H54 (cell line): ENCODE measurements around the gene PSME2.

ENCODE experiments used
- DNase-seq: peaks from one replicate; pipeline ENCODE4 v3.0.0; 2011; ENCODE audit warnings: low spot score, mixed read lengths; ENCODE audit not compliant: insufficient read length
- FAIRE-seq: peaks from 3 replicates; lab custom pipeline; 2011; peaks lifted over from hg19 to GRCh38; lab: Jason Lieb, UNC
- POLR2A ChIP-seq: IDR thresholded peaks from 2 replicates; pipeline ENCODE4 v1.6.1; 2011; ENCODE audit warnings: low read depth, mild to moderate bottlenecking, low read length

Gene PSME2

GRCh38 chr14:24172261-24172860 is 26.0 kb upstream of the PSME2 start:
- DNase-seq (no peak), FAIRE-seq (no peak)
- no peak for TF ChIP-seq POLR2A

- FAIRE-seq (no peak), DNase-seq (no peak)
- TF ChIP-seq POLR2A, result no peak
Measured at GRCh38 chr14:24171422-24172260, 25.2 kb upstream of the PSME2 start, which contains the start of gene REC8. REC8 (plus strand) TSS chr14:24172080; CDS start chr14:24172553, 473 bp downstream.

DNA sequence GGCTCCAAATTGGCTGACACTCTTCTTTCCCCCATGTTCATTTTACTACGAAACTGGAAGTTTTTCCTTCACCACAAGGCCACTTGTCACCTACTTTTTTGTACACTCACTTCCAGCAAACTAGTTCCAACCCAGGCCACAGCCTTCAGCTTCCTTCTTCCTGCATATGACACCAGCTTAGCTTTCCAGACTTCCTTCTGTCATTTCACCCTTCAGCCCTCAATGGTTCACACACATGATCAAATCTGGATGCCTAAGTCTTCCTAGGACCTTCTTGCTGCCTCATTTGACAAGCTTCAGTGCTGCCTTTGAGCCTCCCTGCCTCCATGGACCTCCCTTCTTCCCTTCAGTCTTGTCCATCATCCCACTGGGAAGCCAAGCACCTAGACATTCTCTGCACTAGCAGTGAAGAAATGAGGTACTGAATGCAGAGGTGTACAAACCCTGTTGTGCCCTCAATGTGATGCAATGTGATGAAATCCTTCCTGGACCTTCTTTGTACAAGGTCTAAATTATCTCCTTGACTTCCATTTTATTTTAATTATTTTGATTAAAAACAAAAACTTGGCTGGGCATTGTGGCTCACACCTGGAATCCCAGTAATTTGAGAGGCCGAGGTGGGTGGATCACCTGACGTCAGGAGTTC is 21.2 kb upstream of the PSME2 start:
- DNase-seq (no peak), FAIRE-seq (no peak)

GRCh38 chr14:24165785-24166184 is 19.4 kb upstream of the PSME2 start:
- no peak for TF ChIP-seq POLR2A
- no peak for DNase-seq
- no peak for FAIRE-seq

More for the DNA sequence above, 21.2 kb upstream of the PSME2 start:
- TF ChIP-seq POLR2A, result no peak

GRCh38 chr14:24164518-24164991 is 18.1 kb upstream of the PSME2 start:
- DNase-seq (no peak), FAIRE-seq (no peak)
- no peak for TF ChIP-seq POLR2A

DNA sequence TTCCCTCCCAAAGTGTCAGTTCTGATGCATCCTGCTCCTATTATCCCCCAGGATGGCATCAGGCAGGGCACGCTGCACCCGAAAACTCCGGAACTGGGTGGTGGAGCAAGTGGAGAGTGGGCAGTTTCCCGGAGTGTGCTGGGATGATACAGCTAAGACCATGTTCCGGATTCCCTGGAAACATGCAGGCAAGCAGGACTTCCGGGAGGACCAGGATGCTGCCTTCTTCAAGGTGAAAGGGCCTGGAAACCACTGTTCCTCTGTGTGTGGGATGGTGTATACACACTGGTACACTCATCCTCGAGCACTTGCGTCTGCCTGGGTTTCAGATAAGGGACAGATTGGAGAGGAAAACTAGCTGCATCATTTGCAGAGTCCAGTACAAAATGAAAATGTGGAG is 15.7 kb upstream of the PSME2 start:
- FAIRE-seq (no peak), DNase-seq (no peak)
- no peak for TF ChIP-seq POLR2A

DNA sequence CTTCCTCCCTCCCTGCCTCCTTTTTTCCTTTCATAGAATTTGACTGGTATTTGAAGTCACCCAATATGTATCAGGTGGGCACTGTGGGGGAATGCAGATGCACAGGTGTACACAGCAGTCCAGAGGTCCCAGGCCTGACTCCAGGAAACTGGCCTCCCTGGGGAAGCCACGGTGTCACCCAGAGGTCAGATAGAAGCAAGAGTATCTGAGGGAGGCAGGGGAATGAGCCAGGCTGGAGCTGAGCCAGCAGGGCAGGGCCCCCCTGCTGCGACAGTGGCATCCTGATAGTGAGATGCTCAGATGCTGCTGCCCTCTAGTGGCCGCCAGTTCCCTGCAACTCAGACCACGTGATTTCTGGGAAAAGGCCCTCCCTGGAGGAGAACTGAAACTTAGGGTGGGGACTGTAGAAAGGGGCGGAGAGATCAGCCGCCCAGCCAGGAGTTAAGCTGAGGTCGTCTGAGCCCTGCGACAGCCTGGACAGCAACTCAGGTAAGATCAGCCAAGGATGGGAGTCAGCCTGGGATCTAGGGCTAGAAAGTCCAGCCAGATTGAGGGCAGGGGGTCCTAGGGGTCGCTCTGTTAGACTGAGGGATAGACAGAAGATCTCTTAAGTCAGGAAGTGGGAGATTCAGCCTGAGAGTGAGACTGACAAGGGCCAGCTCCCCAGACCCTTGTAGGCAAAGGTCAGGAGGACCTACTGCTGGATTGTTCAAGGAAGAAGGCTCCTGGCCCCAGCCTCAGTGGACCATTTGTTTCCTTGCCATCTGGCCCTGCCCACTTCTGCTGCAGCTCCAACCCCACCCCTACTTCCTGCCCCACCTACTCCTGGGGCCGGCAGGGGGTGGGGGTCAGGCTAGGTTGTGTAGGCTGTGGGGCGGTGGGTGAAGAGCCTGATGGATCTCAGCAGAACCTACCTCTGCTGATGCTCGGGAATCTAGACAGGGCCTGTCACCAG is 14.7 kb upstream of the PSME2 start, which contains the start of gene IRF9:
Gene IRF9, plus strand, starts transcription at position 416 of the 955 bp plus-strand sequence. CDS start 880 bp downstream, outside the sequence.
- FAIRE-seq, result peak; percentile 78
- TF ChIP-seq POLR2A, result peak; percentile 48; the same call in 1 of the 2 replicates
- peak; percentile 84 for DNase-seq

- no peak for DNase-seq
- TF ChIP-seq POLR2A, result no peak
- FAIRE-seq, result no peak
Measured at GRCh38 chr14:24160499-24160849, 14.1 kb upstream of the PSME2 start.

DNA sequence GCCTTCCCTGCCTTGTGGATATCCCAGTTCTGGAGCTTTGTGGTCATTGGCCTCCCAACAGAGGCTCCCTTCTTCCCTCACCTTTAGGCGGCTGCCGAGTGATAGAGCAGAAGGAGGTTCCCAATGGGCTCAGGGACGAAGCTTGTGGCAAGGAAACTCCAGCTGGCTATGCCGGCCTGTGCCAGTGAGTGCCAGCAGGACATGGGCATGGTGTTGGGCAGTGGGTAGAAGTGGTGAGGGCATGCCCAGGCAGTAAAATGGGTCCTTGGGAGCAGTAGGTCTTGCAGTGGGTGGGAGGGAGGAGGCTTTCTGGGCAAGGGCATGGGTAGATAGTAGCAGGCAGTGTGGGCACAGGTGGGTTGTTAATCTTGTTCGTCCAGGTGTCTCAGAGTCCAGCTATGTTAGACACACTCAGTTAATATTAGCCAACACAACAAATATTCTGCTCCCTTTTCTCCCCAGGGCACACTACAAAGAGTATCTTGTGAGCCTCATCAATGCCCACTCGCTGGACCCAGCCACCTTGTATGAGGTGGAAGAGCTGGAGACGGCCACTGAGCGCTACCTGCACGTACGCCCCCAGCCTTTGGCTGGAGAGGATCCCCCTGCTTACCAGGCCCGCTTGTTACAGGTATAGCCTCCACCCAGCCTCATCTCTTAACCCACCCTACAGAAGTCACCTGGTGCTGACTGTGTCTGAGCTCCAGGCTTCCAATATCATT is 13.5 kb upstream of the PSME2 start:
- TF ChIP-seq POLR2A, result no peak
- no peak for FAIRE-seq
- no peak for DNase-seq

DNA sequence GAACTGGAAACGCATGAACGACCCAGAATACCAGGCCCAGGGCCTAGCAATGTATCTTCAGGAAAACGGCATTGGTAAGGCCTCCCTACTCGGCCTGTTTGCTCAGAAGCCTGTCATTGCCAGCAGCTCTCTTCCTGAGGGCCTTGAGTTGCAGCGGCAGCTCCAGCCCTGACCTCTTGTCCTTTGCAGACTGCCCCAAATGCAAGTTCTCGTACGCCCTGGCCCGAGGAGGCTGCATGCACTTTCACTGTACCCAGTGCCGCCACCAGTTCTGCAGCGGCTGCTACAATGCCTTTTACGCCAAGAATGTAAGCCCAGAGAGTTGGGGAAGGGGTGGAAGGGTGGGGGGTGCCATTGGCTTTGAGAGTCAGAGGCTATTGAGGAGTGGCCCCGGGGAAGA is 10.9 kb upstream of the PSME2 start:
- DNase-seq (no peak), FAIRE-seq (no peak)
- TF ChIP-seq POLR2A, result no peak

- TF ChIP-seq POLR2A, result no peak
- DNase-seq, result no peak
- FAIRE-seq, result no peak
Measured at GRCh38 chr14:24156840-24157239, 10.4 kb upstream of the PSME2 start.

- no peak for DNase-seq
- FAIRE-seq, result no peak
- TF ChIP-seq POLR2A, result no peak
Measured at GRCh38 chr14:24155100-24155499, 8.7 kb upstream of the PSME2 start.
